ENCODE measurements around the gene DIDO1. TPM values are rescaled to one million over a fixed set of nuclear protein-coding genes. Genes with fewer than 3 reads are reported as not detected.

The DIDO1 gene
- total and polyA plus RNA-seq, 2 of the 13 experiments (the other 11 are each of a cell fraction or from before 2014, with no cell fraction given): 75.0 to 75.1 TPM

- TF ChIP-seq ZNF773 (CRISPR knock-in tag; IDR thresholded peaks at IDR 0.05; ENCODE audit: borderline replicate concordance): no peak
- no peak; the same call in 1 of the 2 replicates for TF ChIP-seq TFAP4 (IDR thresholded peaks at IDR 0.05; ENCODE audit: borderline replicate concordance, low read depth)
- no peak for TF ChIP-seq ZNF143 (CRISPR knock-in tag; IDR thresholded peaks at IDR 0.05)
- TF ChIP-seq PHF8 (CRISPR knock-in tag; IDR thresholded peaks at IDR 0.05): 0 out of 2 replicates have a peak, but pooled peaks have one; percentile 22
- TF ChIP-seq ZNF572 (CRISPR knock-in tag; IDR thresholded peaks at IDR 0.05): 0 out of 2 replicates have a peak, but pooled peaks have one; percentile 24
- no peak for TF ChIP-seq KAT2B (IDR thresholded peaks at IDR 0.05; ENCODE audit: borderline replicate concordance, low read depth, low read length)
- no peak; the same call in 1 of the 2 replicates for TF ChIP-seq KAT8 (CRISPR knock-in tag; IDR thresholded peaks at IDR 0.05)
- TF ChIP-seq CBX5 (CRISPR knock-in tag; IDR thresholded peaks at IDR 0.05; ENCODE audit: borderline replicate concordance): no peak
- no peak for TF ChIP-seq BRD4 (CRISPR knock-in tag; IDR thresholded peaks at IDR 0.05)
- no peak for TF ChIP-seq ZNF207 (IDR thresholded peaks at IDR 0.05; ENCODE audit: borderline replicate concordance)
- 0 out of 2 replicates have a peak, but pooled peaks have one; percentile 48 for TF ChIP-seq AHR (CRISPR knock-in tag; IDR thresholded peaks at IDR 0.05)
- peak; percentile 82 for TF ChIP-seq THRA (CRISPR knock-in tag; IDR thresholded peaks at IDR 0.05; ENCODE audit: borderline replicate concordance)
- TF ChIP-seq ZGPAT (CRISPR knock-in tag; IDR thresholded peaks at IDR 0.05): peak; percentile 68; the same call in 1 of the 2 replicates
- no peak for TF ChIP-seq NFE2 (CRISPR knock-in tag; IDR thresholded peaks at IDR 0.05)
- TF ChIP-seq DMTF1 (CRISPR knock-in tag; IDR thresholded peaks at IDR 0.05): 0 out of 2 replicates have a peak, but pooled peaks have one; percentile 30
- peak; percentile 56; the same call in 1 of the 2 replicates for TF ChIP-seq MED1 (CRISPR knock-in tag; IDR thresholded peaks at IDR 0.05)
- no peak for TF ChIP-seq ZNF224 (CRISPR knock-in tag; IDR thresholded peaks at IDR 0.05)
- TF ChIP-seq PHF21A (CRISPR knock-in tag; IDR thresholded peaks at IDR 0.05): 0 out of 2 replicates have a peak, but pooled peaks have one; percentile 21
- no peak for TF ChIP-seq AFF4 (CRISPR knock-in tag; IDR thresholded peaks at IDR 0.05)
- peak; percentile 74; the same call in 1 of the 2 replicates for TF ChIP-seq IRF2 (CRISPR knock-in tag; IDR thresholded peaks at IDR 0.05)
- TF ChIP-seq ZNF577 (CRISPR knock-in tag; IDR thresholded peaks at IDR 0.05; ENCODE audit: borderline replicate concordance, low read depth): no peak
Measured at GRCh38 chr20:62921119-62921687, 5.1 kb downstream of the DIDO1 start (continued).

All from HepG2 (cell line).